K562 (cell line): ENCODE data around the gene EFCAB8. TPM values are rescaled to one million over a fixed set of nuclear protein-coding genes. Genes with fewer than 3 reads are reported as not detected.

Experiments
- CHD1 ChIP-seq: fragments of 200-600 bp; sonication (generic); IDR thresholded peaks from one replicate; pipeline ENCODE4 v1.6.1; 2012; ENCODE audit warnings: mild to moderate bottlenecking, moderate library complexity, low read length, inconsistent platforms
- COPS2 ChIP-seq: fragments of 450-650 bp; conservative IDR thresholded peaks from 2 replicates; pipeline ENCODE4 v1.6.1; 2016; ENCODE audit warnings: mild to moderate bottlenecking, moderate library complexity
- ILK ChIP-seq: fragments of 450-650 bp; IDR thresholded peaks from 2 replicates; pipeline ENCODE4 v1.6.1; 2016; ENCODE audit warnings: missing genetic modification characterization, low read depth, mild to moderate bottlenecking, missing compliant biosample characterization, moderate library complexity, borderline replicate concordance
- REST ChIP-seq, 2 experiments: fragments of 450-650 bp; formaldehyde crosslinking in 1 of 2; IDR thresholded peaks; 2 replicates each; pipeline versions ENCODE4 v1.4.0 to v1.6.1; 2014 to 2020; ENCODE audit warnings: mild to moderate bottlenecking in 2 of 2, borderline replicate concordance in 1 of 2, low read depth in 1 of 2
- RFX7 ChIP-seq: fragments of 250-450 bp; sonication (Bioruptor Pico); IDR thresholded peaks from 2 replicates; pipeline ENCODE4 v1.5.1; 2021; ENCODE audit warnings: mild to moderate bottlenecking
- ZBTB34 ChIP-seq: fragments of 250-450 bp; sonication (Bioruptor Pico); IDR thresholded peaks from 2 replicates; pipeline ENCODE4 v1.8.0; 2021; ENCODE audit warnings: mild to moderate bottlenecking, moderate library complexity
- ZNF354B ChIP-seq: fragments of 250-450 bp; sonication (Bioruptor Pico); IDR thresholded peaks from 2 replicates; pipeline ENCODE4 v1.4.0; 2020
- ZNF407 ChIP-seq: fragments of 450-650 bp; IDR thresholded peaks from 2 replicates; pipeline ENCODE4 v1.6.1; 2016; ENCODE audit warnings: low read depth
- ZNF431 ChIP-seq: sonication (generic); formaldehyde crosslinking; IDR thresholded peaks from 2 replicates; pipeline ENCODE4 v1.8.0; 2022; ENCODE audit warnings: mild to moderate bottlenecking, missing genetic modification reagents
- polyA plus RNA-seq, 8 experiments: library from polyadenylated mRNA; depleted of rRNA in 4 of 8; stranded (reverse) in 5 of 8; unstranded in 3 of 8; fragments of >200 nt; fragmentation: Nextera tagmentation in 2 of 8; fragmentation: Illumina TruSeq in 1 of 8; extraction: Ambion mirVana in 2 of 8; extraction: Trizol in 1 of 8; gene quantifications; 2 replicates each; pipeline versions ENCODE4 v1.2.1 to v1.2.3, GENCODE V29; 2011 to 2014; ENCODE audit warnings: inconsistent platforms in 1 of 8, missing spikeins in 1 of 8
- total RNA-seq, 7 experiments: library from RNA; depleted of rRNA in 6 of 7; stranded (reverse); fragments of >200 nt in 6 of 7; fragmentation: Illumina TruSeq in 2 of 7; extraction: Trizol in 2 of 7; gene quantifications; 2 replicates each; pipeline versions ENCODE4 v1.2.1 to v1.2.3, GENCODE V29; 2011 to 2021; ENCODE audit warnings: low replicate concordance in 1 of 7

Gene EFCAB8
- total and polyA plus RNA-seq, 9 of the 15 experiments (the other 6 are each of a cell fraction or from before 2014, with no cell fraction given), result 0.03 to 0.18 (median 0.11) TPM; not detected in 6

GRCh38 chr20:32819992-32820697 lies 38.6 kb upstream of the EFCAB8 start (continued):
- TF ChIP-seq REST (IDR thresholded peaks at IDR 0.05; ENCODE audit: borderline replicate concordance) (no peak), REST (CRISPR knock-in tag; IDR thresholded peaks at IDR 0.05; ENCODE audit: low read depth) (no peak), RFX7 (CRISPR knock-in tag) (no peak), ILK (tag) (no peak), ZBTB34 (no peak), COPS2 (no peak), ZNF407 (no peak), ZNF431 (no peak), CHD1 (peak; percentile 85), ZNF354B (CRISPR knock-in tag) (no peak)
